K562 (cell line): ENCODE data around the gene IQGAP3. TPM values are rescaled to one million over a fixed set of nuclear protein-coding genes. Genes with fewer than 3 reads are reported as not detected.

Experiments used
- MCM3 ChIP-seq: fragments of 450-650 bp; IDR thresholded peaks from 2 replicates; pipeline ENCODE4 v1.6.1; 2016
- MXI1 ChIP-seq: IDR thresholded peaks from 2 replicates; pipeline ENCODE4 v1.6.1; 2011; ENCODE audit warnings: low read depth, mild to moderate bottlenecking, improper control_type of control experiment, low read length
- MYBL2 ChIP-seq, 2 experiments: fragments of 450-650 bp in 1 of 2; sonication (generic) in 1 of 2; formaldehyde crosslinking in 1 of 2; IDR thresholded peaks; 2 replicates each; pipeline versions ENCODE4 v1.6.1 to v1.8.1; 2017 to 2022; ENCODE audit warnings: borderline replicate concordance in 1 of 2, inconsistent platforms in 1 of 2, low read depth in 1 of 2, mild to moderate bottlenecking in 1 of 2, missing genetic modification reagents in 1 of 2, moderate library complexity in 1 of 2
- SREBF1 ChIP-seq: fragments of 150-350 bp; IDR thresholded peaks from 2 replicates; pipeline ENCODE4 v1.6.1; 2014; ENCODE audit warnings: antibody characterized with exemption, low read depth, low read length, borderline replicate concordance
- TAF7 ChIP-seq: fragments of 450-650 bp; IDR thresholded peaks from 2 replicates; pipeline ENCODE4 v1.6.1; 2016; ENCODE audit warnings: missing genetic modification characterization, missing compliant biosample characterization
- TCFL5 ChIP-seq: fragments of 250-450 bp; sonication (Bioruptor Pico); conservative IDR thresholded peaks from 2 replicates; pipeline ENCODE4 v1.6.1; 2021; ENCODE audit warnings: mild to moderate bottlenecking, moderate library complexity, matching md5 sums
- YBX1 ChIP-seq: fragments of 450-650 bp; IDR thresholded peaks from 2 replicates; pipeline ENCODE4 v1.7.1; 2016; ENCODE audit warnings: mild to moderate bottlenecking
- ZNF140 ChIP-seq: fragments of 250-450 bp; sonication (Bioruptor Pico); IDR thresholded peaks from 2 replicates; pipeline ENCODE4 v1.8.0; 2021; ENCODE audit warnings: moderate library complexity, mild to moderate bottlenecking, inconsistent platforms
- polyA plus RNA-seq, 8 experiments: library from polyadenylated mRNA; depleted of rRNA in 4 of 8; stranded (reverse) in 5 of 8; unstranded in 3 of 8; fragments of >200 nt; fragmentation: Nextera tagmentation in 2 of 8; fragmentation: Illumina TruSeq in 1 of 8; extraction: Ambion mirVana in 2 of 8; extraction: Trizol in 1 of 8; gene quantifications; 2 replicates each; pipeline versions ENCODE4 v1.2.1 to v1.2.3, GENCODE V29; 2011 to 2014; ENCODE audit warnings: inconsistent platforms in 1 of 8, missing spikeins in 1 of 8
- total RNA-seq, 7 experiments: library from RNA; depleted of rRNA in 6 of 7; stranded (reverse); fragments of >200 nt in 6 of 7; fragmentation: Illumina TruSeq in 2 of 7; extraction: Trizol in 2 of 7; gene quantifications; 2 replicates each; pipeline versions ENCODE4 v1.2.1 to v1.2.3, GENCODE V29; 2011 to 2021; ENCODE audit warnings: low replicate concordance in 1 of 7
- TF ChIP-seq, protein P1 (sequence below): fragments of 250-450 bp; sonication (Bioruptor Pico); IDR thresholded peaks from 2 replicates; pipeline ENCODE4 v1.4.0; 2020; ENCODE audit warnings: mild to moderate bottlenecking, moderate library complexity, borderline replicate concordance
- TF ChIP-seq, protein P2 (sequence below): fragments of 150-350 bp; conservative IDR thresholded peaks from 2 replicates; pipeline ENCODE4 v1.6.1; 2014; ENCODE audit warnings: low read length
- TF ChIP-seq, protein P3 (sequence below): fragments of 150-350 bp; IDR thresholded peaks from 2 replicates; pipeline ENCODE4 v1.6.1; 2014; ENCODE audit warnings: low read depth, mild to moderate bottlenecking, low read length, borderline replicate concordance
- TF ChIP-seq, protein P4 (sequence below): fragments of 250-450 bp; sonication (Bioruptor Pico); IDR thresholded peaks from 2 replicates; pipeline ENCODE4 v1.4.0; 2020; ENCODE audit warnings: mild to moderate bottlenecking, moderate library complexity
- TF ChIP-seq, protein P5 (sequence below): fragments of 450-650 bp; IDR thresholded peaks from 2 replicates; pipeline ENCODE4 v1.6.1; 2018; ENCODE audit warnings: mild to moderate bottlenecking, low read depth; ENCODE audit not compliant: partially characterized antibody

The IQGAP3 gene
- total and polyA plus RNA-seq, 9 of the 15 experiments (the other 6 are each of a cell fraction or from before 2014, with no cell fraction given): 1.4 to 16.6 (median 11.9) TPM

DNA sequence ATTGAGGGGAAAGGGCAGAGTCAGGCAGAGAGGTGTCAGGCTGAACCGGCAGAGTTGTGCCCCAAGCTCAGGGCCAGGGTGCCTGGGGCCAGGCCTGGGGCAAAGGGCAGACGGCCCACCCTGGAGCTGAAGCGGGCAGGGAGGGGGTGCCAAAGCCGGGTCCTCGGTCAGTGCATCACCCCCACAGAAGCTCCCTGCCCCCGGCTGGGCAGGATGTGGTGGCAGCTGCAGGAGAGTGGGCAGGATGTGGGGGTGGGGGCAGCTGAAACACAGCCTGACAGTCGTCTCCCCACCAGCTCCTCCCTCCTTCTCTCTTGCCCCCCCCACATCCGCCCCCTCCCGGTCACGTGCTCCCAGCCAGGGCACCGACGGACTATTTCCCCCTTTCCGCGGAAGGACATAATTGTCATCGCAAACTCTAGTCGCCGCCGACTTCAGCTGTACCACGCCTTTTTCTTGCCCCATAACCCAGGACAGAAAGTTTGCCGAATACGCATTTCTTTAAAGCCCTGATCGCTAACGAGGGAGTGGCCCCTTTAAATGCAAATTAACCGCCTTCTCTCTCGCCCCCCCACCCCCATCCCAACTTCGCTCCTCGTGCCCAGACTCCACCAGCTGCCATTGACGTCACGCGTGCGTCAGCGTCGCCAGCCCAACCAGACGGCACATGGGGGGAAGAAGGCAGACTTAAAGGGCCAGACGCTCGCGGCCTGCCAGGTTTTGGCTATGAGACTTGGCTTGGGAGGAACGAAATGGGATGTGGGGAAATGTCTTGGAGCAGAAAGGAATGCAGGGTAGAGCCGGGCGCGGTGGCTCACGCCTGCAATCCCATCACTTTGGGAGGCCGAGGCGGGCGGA lies 67.3 kb downstream of the IQGAP3 start (continued):
- TF ChIP-seq, protein P1, sequence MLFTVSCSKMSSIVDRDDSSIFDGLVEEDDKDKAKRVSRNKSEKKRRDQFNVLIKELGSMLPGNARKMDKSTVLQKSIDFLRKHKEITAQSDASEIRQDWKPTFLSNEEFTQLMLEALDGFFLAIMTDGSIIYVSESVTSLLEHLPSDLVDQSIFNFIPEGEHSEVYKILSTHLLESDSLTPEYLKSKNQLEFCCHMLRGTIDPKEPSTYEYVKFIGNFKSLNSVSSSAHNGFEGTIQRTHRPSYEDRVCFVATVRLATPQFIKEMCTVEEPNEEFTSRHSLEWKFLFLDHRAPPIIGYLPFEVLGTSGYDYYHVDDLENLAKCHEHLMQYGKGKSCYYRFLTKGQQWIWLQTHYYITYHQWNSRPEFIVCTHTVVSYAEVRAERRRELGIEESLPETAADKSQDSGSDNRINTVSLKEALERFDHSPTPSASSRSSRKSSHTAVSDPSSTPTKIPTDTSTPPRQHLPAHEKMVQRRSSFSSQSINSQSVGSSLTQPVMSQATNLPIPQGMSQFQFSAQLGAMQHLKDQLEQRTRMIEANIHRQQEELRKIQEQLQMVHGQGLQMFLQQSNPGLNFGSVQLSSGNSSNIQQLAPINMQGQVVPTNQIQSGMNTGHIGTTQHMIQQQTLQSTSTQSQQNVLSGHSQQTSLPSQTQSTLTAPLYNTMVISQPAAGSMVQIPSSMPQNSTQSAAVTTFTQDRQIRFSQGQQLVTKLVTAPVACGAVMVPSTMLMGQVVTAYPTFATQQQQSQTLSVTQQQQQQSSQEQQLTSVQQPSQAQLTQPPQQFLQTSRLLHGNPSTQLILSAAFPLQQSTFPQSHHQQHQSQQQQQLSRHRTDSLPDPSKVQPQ (CRISPR knock-in tag): peak; percentile 64; the same call in 1 of the 2 replicates
- no peak for TF ChIP-seq SREBF1
- TF ChIP-seq, protein P2, sequence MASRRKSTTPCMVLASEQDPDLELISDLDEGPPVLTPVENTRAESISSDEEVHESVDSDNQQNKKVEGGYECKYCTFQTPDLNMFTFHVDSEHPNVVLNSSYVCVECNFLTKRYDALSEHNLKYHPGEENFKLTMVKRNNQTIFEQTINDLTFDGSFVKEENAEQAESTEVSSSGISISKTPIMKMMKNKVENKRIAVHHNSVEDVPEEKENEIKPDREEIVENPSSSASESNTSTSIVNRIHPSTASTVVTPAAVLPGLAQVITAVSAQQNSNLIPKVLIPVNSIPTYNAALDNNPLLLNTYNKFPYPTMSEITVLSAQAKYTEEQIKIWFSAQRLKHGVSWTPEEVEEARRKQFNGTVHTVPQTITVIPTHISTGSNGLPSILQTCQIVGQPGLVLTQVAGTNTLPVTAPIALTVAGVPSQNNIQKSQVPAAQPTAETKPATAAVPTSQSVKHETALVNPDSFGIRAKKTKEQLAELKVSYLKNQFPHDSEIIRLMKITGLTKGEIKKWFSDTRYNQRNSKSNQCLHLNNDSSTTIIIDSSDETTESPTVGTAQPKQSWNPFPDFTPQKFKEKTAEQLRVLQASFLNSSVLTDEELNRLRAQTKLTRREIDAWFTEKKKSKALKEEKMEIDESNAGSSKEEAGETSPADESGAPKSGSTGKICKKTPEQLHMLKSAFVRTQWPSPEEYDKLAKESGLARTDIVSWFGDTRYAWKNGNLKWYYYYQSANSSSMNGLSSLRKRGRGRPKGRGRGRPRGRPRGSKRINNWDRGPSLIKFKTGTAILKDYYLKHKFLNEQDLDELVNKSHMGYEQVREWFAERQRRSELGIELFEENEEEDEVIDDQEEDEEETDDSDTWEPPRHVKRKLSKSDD: no peak
- peak; percentile 67; the same call in 1 of the 2 replicates for TF ChIP-seq MXI1
- TF ChIP-seq, protein P3, sequence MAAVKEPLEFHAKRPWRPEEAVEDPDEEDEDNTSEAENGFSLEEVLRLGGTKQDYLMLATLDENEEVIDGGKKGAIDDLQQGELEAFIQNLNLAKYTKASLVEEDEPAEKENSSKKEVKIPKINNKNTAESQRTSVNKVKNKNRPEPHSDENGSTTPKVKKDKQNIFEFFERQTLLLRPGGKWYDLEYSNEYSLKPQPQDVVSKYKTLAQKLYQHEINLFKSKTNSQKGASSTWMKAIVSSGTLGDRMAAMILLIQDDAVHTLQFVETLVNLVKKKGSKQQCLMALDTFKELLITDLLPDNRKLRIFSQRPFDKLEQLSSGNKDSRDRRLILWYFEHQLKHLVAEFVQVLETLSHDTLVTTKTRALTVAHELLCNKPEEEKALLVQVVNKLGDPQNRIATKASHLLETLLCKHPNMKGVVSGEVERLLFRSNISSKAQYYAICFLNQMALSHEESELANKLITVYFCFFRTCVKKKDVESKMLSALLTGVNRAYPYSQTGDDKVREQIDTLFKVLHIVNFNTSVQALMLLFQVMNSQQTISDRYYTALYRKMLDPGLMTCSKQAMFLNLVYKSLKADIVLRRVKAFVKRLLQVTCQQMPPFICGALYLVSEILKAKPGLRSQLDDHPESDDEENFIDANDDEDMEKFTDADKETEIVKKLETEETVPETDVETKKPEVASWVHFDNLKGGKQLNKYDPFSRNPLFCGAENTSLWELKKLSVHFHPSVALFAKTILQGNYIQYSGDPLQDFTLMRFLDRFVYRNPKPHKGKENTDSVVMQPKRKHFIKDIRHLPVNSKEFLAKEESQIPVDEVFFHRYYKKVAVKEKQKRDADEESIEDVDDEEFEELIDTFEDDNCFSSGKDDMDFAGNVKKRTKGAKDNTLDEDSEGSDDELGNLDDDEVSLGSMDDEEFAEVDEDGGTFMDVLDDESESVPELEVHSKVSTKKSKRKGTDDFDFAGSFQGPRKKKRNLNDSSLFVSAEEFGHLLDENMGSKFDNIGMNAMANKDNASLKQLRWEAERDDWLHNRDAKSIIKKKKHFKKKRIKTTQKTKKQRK: no peak
- no peak for TF ChIP-seq YBX1
- no peak for TF ChIP-seq TCFL5 (CRISPR knock-in tag)
- TF ChIP-seq TAF7 (tag): no peak
- TF ChIP-seq, protein P4, sequence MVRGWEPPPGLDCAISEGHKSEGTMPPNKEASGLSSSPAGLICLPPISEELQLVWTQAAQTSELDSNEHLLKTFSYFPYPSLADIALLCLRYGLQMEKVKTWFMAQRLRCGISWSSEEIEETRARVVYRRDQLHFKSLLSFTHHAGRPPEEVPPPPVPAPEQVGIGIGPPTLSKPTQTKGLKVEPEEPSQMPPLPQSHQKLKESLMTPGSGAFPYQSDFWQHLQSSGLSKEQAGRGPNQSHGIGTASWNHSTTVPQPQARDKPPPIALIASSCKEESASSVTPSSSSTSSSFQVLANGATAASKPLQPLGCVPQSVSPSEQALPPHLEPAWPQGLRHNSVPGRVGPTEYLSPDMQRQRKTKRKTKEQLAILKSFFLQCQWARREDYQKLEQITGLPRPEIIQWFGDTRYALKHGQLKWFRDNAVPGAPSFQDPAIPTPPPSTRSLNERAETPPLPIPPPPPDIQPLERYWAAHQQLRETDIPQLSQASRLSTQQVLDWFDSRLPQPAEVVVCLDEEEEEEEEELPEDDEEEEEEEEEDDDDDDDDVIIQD: no peak
- no peak for TF ChIP-seq MYBL2 (IDR thresholded peaks at IDR 0.05; ENCODE audit: low read depth)
- TF ChIP-seq MYBL2 (CRISPR knock-in tag; IDR thresholded peaks at IDR 0.05; ENCODE audit: borderline replicate concordance): no peak
- TF ChIP-seq MCM3: no peak
- no peak for TF ChIP-seq ZNF140 (CRISPR knock-in tag)
- TF ChIP-seq, protein P5, sequence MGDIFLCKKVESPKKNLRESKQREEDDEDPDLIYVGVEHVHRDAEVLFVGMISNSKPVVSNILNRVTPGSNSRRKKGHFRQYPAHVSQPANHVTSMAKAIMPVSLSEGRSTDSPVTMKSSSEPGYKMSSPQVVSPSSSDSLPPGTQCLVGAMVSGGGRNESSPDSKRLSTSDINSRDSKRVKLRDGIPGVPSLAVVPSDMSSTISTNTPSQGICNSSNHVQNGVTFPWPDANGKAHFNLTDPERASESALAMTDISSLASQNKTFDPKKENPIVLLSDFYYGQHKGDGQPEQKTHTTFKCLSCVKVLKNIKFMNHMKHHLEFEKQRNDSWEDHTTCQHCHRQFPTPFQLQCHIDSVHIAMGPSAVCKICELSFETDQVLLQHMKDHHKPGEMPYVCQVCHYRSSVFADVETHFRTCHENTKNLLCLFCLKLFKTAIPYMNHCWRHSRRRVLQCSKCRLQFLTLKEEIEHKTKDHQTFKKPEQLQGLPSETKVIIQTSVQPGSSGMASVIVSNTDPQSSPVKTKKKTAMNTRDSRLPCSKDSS: no peak
